NCI-H1092 treated with DMSO at 0.1 percent for 48 hours (cell line): ENCODE data around the gene MISP3.

Source experiments
- DNase-seq: peaks from one replicate; lab custom pipeline; 2025; lab: John Stamatoyannopoulos, UW

MISP3 gene

DNA sequence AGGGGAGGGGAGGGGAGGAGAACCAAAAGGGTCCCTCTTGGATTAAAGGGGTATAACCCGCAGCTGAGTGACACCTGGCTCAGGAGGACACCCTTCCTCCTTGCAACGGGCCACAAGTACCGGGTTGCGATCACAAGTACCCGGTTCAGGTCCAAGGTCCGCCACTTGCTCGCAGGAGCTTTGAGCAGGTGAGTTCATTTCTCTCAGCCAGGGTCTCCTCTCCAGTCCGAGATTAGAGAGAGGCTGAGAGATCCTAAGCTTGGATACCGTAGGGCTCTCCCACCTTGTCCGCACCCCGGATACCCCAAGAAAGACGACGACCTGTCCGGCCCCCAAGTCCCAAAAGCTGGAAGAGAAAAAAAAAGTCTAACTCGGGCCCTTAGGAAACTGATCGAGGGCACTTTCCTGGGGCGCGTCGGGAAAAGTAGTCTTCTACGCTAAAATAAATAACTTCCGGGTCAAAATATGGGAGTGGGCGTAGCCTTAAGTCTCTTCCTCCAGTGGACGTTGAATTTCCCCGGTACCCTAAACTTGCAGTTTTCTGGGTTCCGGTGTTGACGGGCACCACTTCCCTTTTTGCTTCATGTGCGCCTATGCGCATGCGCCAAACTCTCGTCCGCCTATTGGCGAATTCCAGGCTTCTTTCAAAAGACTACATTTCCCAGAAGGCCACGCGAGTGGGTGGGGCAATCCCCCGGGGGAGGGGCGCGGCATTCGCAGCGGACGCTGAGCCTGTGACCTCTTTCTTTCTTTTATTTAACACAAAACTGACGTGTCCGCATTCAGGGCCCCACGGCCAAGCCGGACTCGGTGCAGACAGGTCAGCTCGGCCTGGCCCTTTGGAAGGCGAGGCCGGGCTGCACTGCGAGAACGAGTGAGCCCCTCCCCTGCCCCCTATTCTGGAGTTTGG, 8.6 kb downstream of the MISP3 start:
- DNase-seq, result peak; percentile 99

GRCh38 chr19:14081797-14082674, 9.4 kb downstream of the MISP3 start:
- no peak for DNase-seq

DNA sequence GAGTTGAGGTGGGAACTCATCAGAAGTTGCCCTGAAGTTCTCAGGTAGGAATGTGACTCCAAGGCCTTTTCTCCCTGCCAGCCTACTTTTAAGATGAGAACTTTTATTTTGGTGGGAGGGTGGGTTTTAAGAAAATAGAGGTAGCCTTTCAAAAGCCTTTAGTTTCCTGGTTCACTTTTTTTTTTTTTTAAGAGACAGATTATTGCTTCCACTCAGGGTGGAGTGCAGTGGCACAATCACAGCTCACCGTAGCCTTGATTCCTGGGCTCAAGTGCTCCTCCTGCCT, 10.0 kb downstream of the MISP3 start:
- DNase-seq, result no peak

DNA sequence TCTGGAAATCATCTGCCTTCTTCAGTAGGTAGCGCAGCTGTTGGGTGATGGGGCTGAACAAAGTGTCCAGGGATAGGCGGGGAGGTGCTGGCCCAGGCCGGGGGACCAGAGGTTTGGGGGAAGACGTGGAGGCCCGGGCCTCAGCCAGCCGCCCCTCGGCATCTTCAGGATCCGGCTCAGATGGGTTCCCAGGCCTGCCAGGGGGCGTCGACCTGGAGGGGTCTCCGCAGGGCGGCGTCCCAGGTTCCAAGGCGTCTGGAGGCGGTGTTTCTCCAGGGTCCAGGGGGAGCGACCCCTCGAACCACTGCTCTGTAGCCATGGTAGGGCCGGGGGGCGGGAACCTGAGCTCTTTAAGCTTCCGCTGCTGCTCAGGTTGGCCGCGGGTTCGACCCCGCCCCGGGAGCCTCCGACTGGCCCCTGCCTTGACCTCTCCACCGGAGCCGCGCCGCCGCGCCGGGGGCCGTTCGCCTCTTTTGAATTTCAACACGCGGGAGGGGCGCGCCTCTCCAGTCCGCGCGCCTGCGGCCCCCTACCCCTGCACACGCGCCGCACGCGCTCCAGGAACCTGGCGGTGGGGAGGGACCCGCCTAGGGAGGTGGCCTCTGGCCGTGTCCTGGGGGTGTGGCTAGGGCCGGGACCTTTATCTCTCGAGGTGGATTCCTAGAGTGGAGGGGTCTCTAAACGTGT, 12.9 kb downstream of the MISP3 start, which contains the start of gene C19orf67:
TSS of gene C19orf67 (minus strand) at position 475 of the 687 bp plus-strand sequence. CDS start at position 319, 156 bp downstream.
- DNase-seq, result no peak

GRCh38 chr19:14086098-14086497, 13.5 kb downstream of the MISP3 start:
- DNase-seq, result no peak

DNA sequence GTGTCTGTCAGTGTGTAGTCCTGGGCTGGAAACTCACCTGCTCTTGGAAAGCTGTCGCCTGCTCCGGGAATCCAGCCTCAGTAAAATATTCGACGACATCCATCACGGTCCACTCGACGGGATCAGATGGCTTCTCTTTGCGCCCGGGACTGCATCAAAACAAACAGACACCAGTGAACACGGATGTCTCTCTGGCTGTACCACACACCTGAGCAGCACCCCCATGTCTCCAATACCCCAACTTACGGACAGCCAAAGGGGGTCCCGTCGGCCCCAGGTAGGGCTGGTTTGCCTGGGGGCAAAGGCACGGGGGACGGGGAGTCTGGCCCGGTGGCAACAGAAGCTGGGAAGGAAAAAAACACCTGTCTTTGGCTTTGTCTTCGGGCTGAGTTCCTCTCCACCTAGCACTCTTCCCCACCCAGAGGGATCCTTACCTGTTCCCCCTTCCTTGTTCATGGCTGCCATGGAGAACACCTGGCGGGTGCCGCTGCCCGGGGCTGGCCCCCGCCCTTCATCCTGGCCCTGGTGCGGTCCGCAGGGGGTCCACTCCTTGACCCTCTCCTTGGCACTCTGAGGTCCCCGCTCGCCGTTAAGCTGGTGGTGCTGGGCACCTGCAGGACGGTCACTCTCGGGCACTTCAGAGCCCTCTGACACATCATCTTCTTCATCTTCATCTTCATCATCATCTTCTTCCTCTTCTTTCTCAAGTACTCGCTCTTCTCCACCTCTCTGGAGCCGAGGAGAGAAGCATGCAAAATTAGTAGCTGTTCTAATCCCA, 16.2 kb downstream of the MISP3 start:
- DNase-seq, result no peak

GRCh38 chr19:14089412-14089661, 16.8 kb downstream of the MISP3 start:
- no peak for DNase-seq

- peak; percentile 48 for DNase-seq
These were observed 17.3 kb downstream of the MISP3 start for GRCh38 chr19:14089662-14090508.

- DNase-seq, result peak; percentile 66
These were observed 18.0 kb downstream of the MISP3 start, which contains the start of gene SAMD1 for GRCh38 chr19:14090509-14091080. Gene SAMD1, minus strand, starts transcription at chr19:14090751.

DNA sequence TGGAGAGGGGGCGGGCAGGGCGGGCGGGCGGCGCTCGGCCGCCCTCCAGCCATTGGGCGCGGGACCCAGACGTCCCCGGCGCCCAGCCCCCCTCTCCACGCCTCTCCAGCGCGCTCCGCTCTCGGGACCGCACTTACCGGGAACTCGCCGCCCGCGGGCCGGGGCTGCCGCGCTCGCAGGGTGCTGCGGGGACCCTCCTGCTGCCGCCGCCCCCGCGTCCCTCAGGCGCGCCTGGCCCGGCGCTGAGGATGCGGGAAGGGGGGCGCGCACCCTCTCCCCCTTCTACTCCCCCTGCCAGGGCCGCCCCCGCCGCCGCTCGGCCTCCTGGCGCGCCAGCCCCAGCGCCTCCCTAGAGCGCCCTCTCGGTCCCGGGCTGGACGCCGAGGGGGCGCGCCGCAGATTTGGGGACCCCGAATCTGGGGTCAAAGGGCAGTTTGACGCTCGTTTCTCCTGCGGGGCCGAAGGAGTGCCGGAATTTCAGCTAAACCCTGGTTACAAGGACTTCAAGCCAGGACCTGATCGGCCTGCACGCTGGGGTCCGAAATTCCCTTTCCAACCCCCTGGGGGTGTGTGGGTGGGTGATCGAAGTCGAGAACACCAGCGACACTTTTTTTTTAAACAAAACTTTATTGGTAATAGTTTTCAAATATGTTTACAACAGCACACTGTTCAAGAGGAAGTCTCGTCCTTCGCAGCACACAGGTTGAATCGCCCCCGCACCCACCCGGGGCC, 18.7 kb downstream of the MISP3 start:
- DNase-seq, result peak; percentile 59

DNA sequence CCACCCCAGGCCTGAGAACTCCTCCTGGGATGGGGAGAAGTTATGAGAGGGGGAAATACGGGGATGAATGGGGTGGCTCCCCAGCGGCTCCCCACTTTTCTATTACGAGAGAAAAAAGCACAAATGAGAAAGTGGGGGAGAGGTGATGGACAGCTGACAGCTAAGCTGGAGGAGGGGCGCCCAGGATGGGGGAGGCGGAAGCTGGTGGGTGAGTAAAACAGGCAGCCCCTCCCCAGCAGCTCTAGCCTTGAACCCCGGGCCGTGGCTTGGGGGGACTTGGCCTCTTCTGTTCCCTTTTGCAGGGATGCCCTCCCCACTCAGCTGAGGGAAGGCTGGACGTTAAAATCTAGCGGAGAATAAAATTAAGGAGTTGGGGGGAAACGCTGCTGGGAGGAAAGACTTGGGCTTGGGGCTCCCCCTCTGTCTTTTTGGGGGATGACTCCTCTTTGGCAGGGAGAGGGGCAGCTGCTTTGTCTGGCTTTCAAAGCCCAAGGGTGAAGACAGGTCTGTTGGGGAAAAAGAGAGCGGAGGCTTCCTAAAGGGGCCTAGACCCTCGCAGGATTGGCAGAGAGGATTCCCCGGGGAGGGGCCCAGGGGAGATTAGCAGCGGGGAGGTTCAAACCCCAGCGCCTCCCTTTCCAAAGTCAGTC, 19.4 kb downstream of the MISP3 start:
- DNase-seq, result no peak

GRCh38 chr19:14093117-14093823, 20.7 kb downstream of the MISP3 start:
- no peak for DNase-seq

DNA sequence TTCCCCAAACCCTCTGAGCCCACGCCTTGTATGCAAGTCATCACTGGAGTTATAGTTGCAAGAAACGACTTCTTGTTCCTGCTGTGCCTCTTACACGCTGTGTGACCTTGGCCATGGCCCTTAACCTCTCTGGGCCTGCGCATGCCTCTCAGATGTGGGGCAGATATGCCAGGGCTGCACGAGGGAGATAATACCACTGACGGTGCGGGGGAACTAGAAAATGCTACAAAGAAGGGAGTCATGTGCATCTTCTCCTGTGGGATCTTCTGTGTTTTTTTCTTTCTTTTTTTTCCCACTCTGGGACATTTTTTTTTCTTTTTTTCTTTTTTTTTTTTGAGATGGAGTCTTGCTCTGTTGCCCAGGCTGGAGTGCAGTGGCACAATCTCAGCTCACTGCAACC, 22.3 kb downstream of the MISP3 start:
- DNase-seq, result no peak

DNA sequence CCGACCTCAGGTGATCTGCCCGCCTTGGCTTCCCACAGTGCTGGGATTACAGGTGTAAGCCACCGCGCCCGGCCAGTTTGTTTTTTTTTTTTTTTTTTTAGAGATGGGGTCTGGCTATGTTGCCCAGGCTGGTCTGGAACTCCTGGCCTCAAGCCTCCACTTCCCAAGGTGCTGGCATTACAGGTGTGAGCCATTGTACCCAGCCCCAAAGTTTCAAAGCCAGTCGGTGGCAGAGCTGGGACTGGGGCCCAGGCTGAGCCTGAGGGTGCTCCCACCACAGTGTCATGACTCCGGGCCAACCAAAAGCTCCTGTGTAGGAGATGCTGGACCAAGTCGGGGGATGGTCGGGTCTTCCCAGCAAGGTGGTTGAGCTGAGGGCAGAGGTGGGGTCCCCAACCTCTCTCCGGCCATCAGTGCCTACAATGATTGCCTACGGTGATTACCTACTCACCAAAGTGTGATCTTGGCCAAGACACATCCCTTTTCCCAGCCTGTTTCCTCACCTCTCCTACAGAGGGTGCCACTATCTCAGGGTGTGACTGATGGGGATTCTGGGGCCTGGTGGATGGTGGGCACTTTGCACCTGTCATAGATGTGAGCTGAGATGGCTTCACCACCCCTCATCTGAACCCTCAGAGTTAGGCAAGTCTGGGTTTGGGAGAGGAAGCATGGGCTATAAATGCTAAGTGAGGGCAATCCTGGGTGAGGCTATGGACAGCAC, 23.8 kb downstream of the MISP3 start:
- no peak for DNase-seq

DNA sequence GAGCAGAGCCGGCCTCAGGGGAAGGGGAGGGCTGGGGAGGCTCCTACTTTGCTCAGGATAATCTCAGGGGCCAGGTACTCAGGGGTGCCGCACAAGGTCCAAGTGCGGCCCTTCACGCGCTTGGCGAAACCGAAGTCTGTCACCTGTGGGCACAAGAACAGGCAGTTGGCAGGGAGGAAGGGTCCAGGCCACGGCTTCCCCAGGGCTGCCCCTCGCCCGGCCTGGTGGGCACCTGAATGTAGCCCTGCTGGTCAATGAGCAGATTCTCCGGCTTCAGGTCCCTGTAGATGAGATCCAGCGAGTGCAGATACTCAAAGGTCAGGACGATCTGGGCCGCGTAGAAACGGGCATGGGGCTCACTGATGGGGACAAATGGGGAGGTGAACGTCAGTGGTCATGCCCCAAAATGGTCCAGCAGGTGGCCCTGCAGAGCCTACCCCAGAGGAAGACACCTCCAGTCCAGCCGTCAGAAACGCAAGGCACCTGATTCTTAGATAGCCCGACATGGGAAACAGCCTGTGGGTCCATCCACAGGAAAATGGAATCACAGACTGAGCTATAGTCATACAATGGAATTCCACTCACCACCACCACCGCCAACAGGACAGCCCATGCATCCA, 25.1 kb downstream of the MISP3 start:
- no peak for DNase-seq

GRCh38 chr19:14101003-14101545, 28.5 kb downstream of the MISP3 start:
- DNase-seq, result no peak

DNA sequence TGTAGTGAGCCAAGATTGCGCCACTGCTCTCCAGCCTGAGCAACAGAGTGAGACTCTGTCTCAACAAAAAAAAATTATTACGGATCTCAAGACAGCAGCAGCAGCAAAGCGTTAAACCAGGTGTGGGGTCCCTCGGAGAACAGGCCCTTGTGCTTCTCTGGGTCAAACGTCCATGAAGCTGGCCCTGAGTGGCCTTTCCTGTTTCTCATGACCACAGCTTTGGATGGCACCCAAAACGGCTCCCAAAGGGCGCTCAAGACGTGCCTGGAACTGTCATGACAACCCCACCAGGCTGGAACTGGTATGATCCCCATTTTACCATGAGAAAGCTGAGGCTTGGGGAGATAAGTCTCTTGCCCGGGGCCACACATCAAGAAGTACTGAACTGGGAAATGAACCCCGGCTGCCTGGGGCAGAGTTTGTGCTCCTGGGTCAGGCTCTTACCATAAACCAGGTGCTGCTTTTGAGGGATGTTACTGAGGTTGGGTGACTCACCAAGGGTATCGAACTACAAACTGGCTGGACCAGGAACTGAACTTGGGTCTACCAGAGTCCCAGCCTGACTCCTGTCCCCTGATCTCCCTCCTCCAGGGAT, 29.6 kb downstream of the MISP3 start:
- DNase-seq, result no peak
